GM10248 (cell line): ENCODE results near the gene TBX18.

Source experiments
- CTCF ChIA-PET: fragments of 300-600 bp; sonication (Branson Sonifier 250); formaldehyde crosslinking; extraction: SDS; loops from one replicate; lab custom pipeline; 2021; ENCODE audit warnings: antibody characterized with exemption; lab: Yijun Ruan, JAX
- POLR2A ChIA-PET: fragments of 350-650 bp; sonication (Branson Sonifier 250); formaldehyde crosslinking; extraction: SDS; loops from one replicate; lab custom pipeline; 2020; ENCODE audit warnings: antibody characterized with exemption; lab: Yijun Ruan, JAX
- DNase-seq: peaks from one replicate; pipeline ENCODE4 v3.0.0; 2012; ENCODE audit errors: extremely low spot score
- CTCF ChIP-seq: IDR thresholded peaks from 2 replicates; pipeline ENCODE4 v1.5.1; 2012; ENCODE audit warnings: mild to moderate bottlenecking, low read depth; ENCODE audit errors: extremely low read depth, missing control alignments, control extremely low read depth

Gene TBX18

GRCh38 chr6:84653027-84653551 is 111.3 kb downstream of the TBX18 start:
- POLR2A ChIA-PET = no interaction called here
- DNase-seq = no peak
- CTCF ChIA-PET = no interaction called here
- TF ChIP-seq CTCF = no peak

DNA sequence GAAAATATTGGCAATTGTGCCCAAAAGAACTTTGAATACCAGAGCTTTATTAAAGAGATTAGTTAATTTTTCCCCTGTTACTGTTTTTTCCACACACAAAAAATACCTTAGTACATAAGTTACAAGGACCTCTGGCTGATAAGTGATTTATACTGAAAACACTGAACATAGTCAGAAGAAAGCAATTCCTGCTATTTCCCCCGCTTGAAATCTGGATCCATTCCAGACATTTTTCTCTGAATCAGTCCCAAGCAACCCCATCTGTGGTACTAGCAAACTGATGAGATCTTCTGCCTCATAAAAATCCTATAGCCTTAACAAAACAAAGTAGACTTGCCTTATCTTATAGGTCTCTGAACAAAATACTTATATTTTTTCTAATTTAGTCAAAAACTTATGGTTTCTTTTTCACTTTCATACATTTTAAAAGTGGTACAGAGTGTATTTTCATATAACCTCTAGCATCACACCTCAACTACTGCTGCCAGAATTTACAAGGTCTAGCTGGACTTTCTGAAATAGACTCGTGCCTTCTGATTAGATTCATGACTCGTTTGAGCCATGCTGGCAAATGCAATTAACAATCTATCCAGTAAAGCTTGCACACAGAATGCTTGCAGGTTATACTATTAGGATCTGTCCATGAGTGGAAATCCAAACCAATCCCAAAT is 111.9 kb downstream of the TBX18 start:
- ChIA-PET POLR2A (no interaction called here), CTCF (interaction anchor here (1.6 kb wide), 1 partner anchor 13 kb away, joined by 4 read pairs; no protein-coding TSS in a partner anchor)
- DNase-seq = no peak
- TF ChIP-seq CTCF = no peak

- no peak for DNase-seq
- CTCF ChIA-PET = interaction anchor here (1.6 kb wide), 1 partner anchor 12 kb away, joined by 4 read pairs; no protein-coding TSS in a partner anchor
Observed at GRCh38 chr6:84651583-84651982, 112.8 kb downstream of the TBX18 start.

GRCh38 chr6:84648444-84648843 is 116.0 kb downstream of the TBX18 start:
- CTCF ChIA-PET = no interaction called here
- POLR2A ChIA-PET = no interaction called here
- TF ChIP-seq CTCF = no peak
- DNase-seq = no peak

More at GRCh38 chr6:84651583-84651982, 112.8 kb downstream of the TBX18 start:
- POLR2A ChIA-PET = no interaction called here
- no peak for TF ChIP-seq CTCF

DNA sequence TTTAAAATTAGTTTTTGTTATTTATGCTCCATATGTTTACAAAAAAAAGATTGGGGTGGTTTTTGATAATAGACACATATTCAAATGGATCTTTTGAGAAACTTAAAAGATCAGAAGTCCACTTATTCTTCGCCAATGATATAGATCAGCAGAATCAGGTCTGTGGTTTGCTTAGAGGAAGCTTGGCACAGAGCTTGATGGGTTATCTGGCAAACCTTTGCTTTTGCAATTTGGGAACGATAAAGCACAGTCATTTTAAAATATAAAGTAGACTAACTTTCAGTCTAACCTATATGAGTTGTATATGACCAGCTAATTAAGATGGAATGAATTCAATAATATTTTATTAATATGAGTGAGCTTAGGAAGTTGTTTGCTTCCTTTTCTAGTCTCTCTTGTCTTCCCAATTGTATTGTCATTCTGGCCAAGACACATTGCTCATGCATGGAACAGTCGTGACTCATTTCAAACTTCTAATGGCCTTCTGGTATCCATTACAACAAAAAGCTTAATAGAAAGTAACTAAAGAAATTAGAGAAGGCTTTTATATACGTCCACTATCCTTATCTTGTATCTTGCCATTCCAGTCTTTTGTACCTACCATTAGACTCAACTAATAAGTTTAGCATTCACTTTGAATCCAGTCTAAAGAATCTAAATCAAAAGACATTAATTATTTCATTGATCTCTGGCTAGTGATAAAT is 118.7 kb downstream of the TBX18 start:
- DNase-seq = no peak
- ChIA-PET POLR2A (no interaction called here), CTCF (interaction anchor here (0.5 to 1.4 kb wide), 2 partner anchors 9 to 51 kb away, joined by 3 read pairs; no protein-coding TSS in a partner anchor)
- no peak for TF ChIP-seq CTCF

- ChIA-PET POLR2A (no interaction called here), CTCF (interaction anchor here (1.4 kb wide), 1 partner anchor 10 kb away, joined by 3 read pairs; no protein-coding TSS in a partner anchor)
- no peak for DNase-seq
- no peak for TF ChIP-seq CTCF
Observed at GRCh38 chr6:84645000-84645399, 119.4 kb downstream of the TBX18 start.
